Keratinocyte (primary cell): ENCODE measurements around the gene HTRA1.

Experiments used
- CTCF ChIP-seq, 3 experiments: IDR thresholded peaks in 1 of 3; conservative IDR thresholded peaks in 1 of 3; optimal IDR thresholded peaks in 1 of 3; 2 replicates in 2 of 3; 3 replicates in 1 of 3; pipeline versions ENCODE3 to v1.5.1; 2011; ENCODE audit warnings: low read length in 3 of 3, mild to moderate bottlenecking in 3 of 3, moderate library complexity in 2 of 3, control low read depth in 1 of 3, inconsistent platforms in 1 of 3; ENCODE audit not compliant: insufficient read depth in 2 of 3; ENCODE audit errors: extremely low read depth in 1 of 3
- EZH2 ChIP-seq: IDR thresholded peaks from one replicate; pipeline ENCODE4 v1.6.1; 2012; ENCODE audit warnings: inconsistent platforms, mild to moderate bottlenecking, low read length, moderate library complexity

- no peak for TF ChIP-seq CTCF (optimal IDR thresholded peaks at IDR 0.05 in 1 of 3, IDR thresholded peaks at IDR 0.05 in 1 of 3, conservative IDR thresholded peaks at IDR 0.05 in 1 of 3; ENCODE audit: extremely low read depth in 1 of 3, insufficient read depth in 2 of 3, low read length in 3 of 3)
- TF ChIP-seq EZH2: no peak
Observed at GRCh38 chr10:122457934-122458333, 3.4 kb upstream of the HTRA1 start.
